IMR-90 (cell line): Measurements from ENCODE around the gene SCD. TPM values are rescaled to one million over a fixed set of nuclear protein-coding genes. Genes with fewer than 3 reads are reported as not detected.

Experiments used
- ATAC-seq: fragments of 200-7000 bp; cut with Tn5 transposase; 2 replicates; pipeline ENCODE4 v1.9.1; 2020; ENCODE audit warnings: low read depth, mild to moderate bottlenecking, moderate library complexity
- BruUV-seq: library from RNA; stranded (reverse); fragments of 400-500 nt; replicated peaks from 2 replicates; lab custom pipeline; 2021; lab: Mats Ljungman, UMichigan
- CTCF ChIA-PET: fragments of 300-600 bp; formaldehyde crosslinking; extraction: SDS; loops from one replicate; lab custom pipeline; 2021; ENCODE audit warnings: antibody characterized with exemption; lab: Yijun Ruan, JAX
- POLR2A ChIA-PET: fragments of 300-600 bp; sonication (Branson Sonifier 250); formaldehyde crosslinking; loops from one replicate; lab custom pipeline; 2022; ENCODE audit warnings: antibody characterized with exemption; ENCODE audit not compliant: unreplicated experiment; lab: Charles Lee
- DNase-seq: peaks from one replicate; pipeline ENCODE4 v3.0.0; 2013
- H2AFZ ChIP-seq: replicated peaks from 2 replicates; pipeline ENCODE3; 2013; ENCODE audit warnings: low read length, mild to moderate bottlenecking; ENCODE audit not compliant: poor library complexity
- H2AK5ac ChIP-seq: 2 replicates; pipeline ENCODE4 v1.6.1; 2013; ENCODE audit warnings: low read depth, low read length, inconsistent platforms
- H2AK9ac ChIP-seq: replicated peaks from 2 replicates; pipeline ENCODE3; 2013; ENCODE audit warnings: mild to moderate bottlenecking, low read depth, low read length, moderate library complexity; ENCODE audit not compliant: poor library complexity
- H2BK120ac ChIP-seq: 2 replicates; pipeline ENCODE4 v1.6.1; 2013; ENCODE audit warnings: low read depth, low read length, inconsistent platforms
- H2BK15ac ChIP-seq: 3 replicates; pipeline ENCODE4 v1.6.1; 2013; ENCODE audit warnings: low read depth, low read length, inconsistent platforms
- H2BK20ac ChIP-seq: 2 replicates; pipeline ENCODE4 v1.6.1; 2013; ENCODE audit warnings: low read depth, mild to moderate bottlenecking, inconsistent platforms, low read length, moderate library complexity
- H2BK5ac ChIP-seq: 2 replicates; pipeline ENCODE4 v1.6.1; 2013; ENCODE audit warnings: mild to moderate bottlenecking, low read depth, low read length, inconsistent platforms; ENCODE audit not compliant: poor library complexity, severe bottlenecking
- H3K14ac ChIP-seq: replicated peaks from 2 replicates; pipeline ENCODE4 v1.6.1; 2013; ENCODE audit warnings: low read depth, low read length, inconsistent platforms
- H3K18ac ChIP-seq: 2 replicates; pipeline ENCODE4 v1.6.1; 2013; ENCODE audit warnings: low read depth, low read length, control low read depth
- H3K23ac ChIP-seq: 2 replicates; pipeline ENCODE4 v1.6.1; 2013; ENCODE audit warnings: low read depth, low read length, inconsistent platforms
- H3K27ac ChIP-seq: 2 replicates; pipeline ENCODE4 v1.5.1; 2013; ENCODE audit warnings: mild to moderate bottlenecking, control low read depth, low read length; ENCODE audit not compliant: insufficient read depth
- H3K27me3 ChIP-seq: 2 replicates; pipeline ENCODE4 v1.6.1; 2013; ENCODE audit warnings: low read length; ENCODE audit not compliant: control insufficient read depth, insufficient read depth
- H3K36me3 ChIP-seq: 2 replicates; pipeline ENCODE4 v1.6.1; 2013; ENCODE audit warnings: low read length, mixed read lengths; ENCODE audit not compliant: control insufficient read depth, insufficient read depth
- H3K4ac ChIP-seq: 2 replicates; pipeline ENCODE4 v1.6.1; 2013; ENCODE audit warnings: low read depth, low read length, inconsistent platforms
- H3K4me1 ChIP-seq: 2 replicates; pipeline ENCODE4 v1.6.1; 2013; ENCODE audit warnings: low read length, mixed read lengths; ENCODE audit not compliant: control insufficient read depth, insufficient read depth
- H3K4me2 ChIP-seq: 2 replicates; pipeline ENCODE4 v1.6.1; 2013; ENCODE audit warnings: low read depth, mild to moderate bottlenecking, control low read depth, low read length, moderate library complexity
- H3K4me3 ChIP-seq: 2 replicates; pipeline ENCODE4 v1.5.1; 2013; ENCODE audit warnings: low read depth, mild to moderate bottlenecking, control low read depth, low read length, moderate library complexity; ENCODE audit not compliant: insufficient read depth
- H3K56ac ChIP-seq: 2 replicates; pipeline ENCODE4 v1.6.1; 2013; ENCODE audit warnings: low read length, inconsistent platforms; ENCODE audit not compliant: insufficient read depth; ENCODE audit errors: extremely low read depth
- H3K79me1 ChIP-seq, 2 experiments: 2 replicates each; pipeline ENCODE4 v1.6.1; 2013; ENCODE audit warnings: low read length in 2 of 2, inconsistent platforms in 1 of 2, low read depth in 1 of 2
- H3K9ac ChIP-seq: 2 replicates; pipeline ENCODE4 v1.6.1; 2013; ENCODE audit warnings: low read depth, low read length, control low read depth
- H3K9me1 ChIP-seq: 2 replicates; pipeline ENCODE4 v1.6.1; 2013; ENCODE audit warnings: low read length, inconsistent platforms; ENCODE audit not compliant: insufficient read depth
- H3K9me3 ChIP-seq: 2 replicates; pipeline ENCODE4 v1.6.1; 2013; ENCODE audit warnings: low read length; ENCODE audit not compliant: control insufficient read depth, insufficient read depth
- H4K20me1 ChIP-seq: 2 replicates; pipeline ENCODE4 v1.6.1; 2013; ENCODE audit warnings: low read length, inconsistent platforms; ENCODE audit not compliant: insufficient read depth
- H4K5ac ChIP-seq: 2 replicates; pipeline ENCODE4 v1.6.1; 2013; ENCODE audit warnings: mild to moderate bottlenecking, low read depth, low read length, control low read depth
- H4K8ac ChIP-seq, 2 experiments: 2 replicates each; pipeline ENCODE4 v1.6.1; 2013; ENCODE audit warnings: low read depth in 2 of 2, low read length in 2 of 2, control low read depth in 1 of 2, inconsistent platforms in 1 of 2
- H4K91ac ChIP-seq: 2 replicates; pipeline ENCODE4 v1.6.1; 2013; ENCODE audit warnings: low read depth, low read length, inconsistent platforms; ENCODE audit not compliant: insufficient read depth
- BHLHE40 ChIP-seq: fragments of 150-350 bp; IDR thresholded peaks from 2 replicates; pipeline ENCODE4 v1.6.1; 2016; ENCODE audit warnings: mild to moderate bottlenecking, low read depth, low read length
- CEBPB ChIP-seq: IDR thresholded peaks from 2 replicates; pipeline ENCODE4 v1.6.1; 2012; ENCODE audit warnings: low read depth, low read length, improper control_type of control experiment
- CHD1 ChIP-seq: IDR thresholded peaks from 2 replicates; pipeline ENCODE4 v1.6.1; 2012; ENCODE audit warnings: low read depth, low read length, improper control_type of control experiment
- ELK1 ChIP-seq: fragments of 150-350 bp; IDR thresholded peaks from 2 replicates; pipeline ENCODE4 v1.6.1; 2016; ENCODE audit warnings: low read depth, mild to moderate bottlenecking, low read length, moderate library complexity, borderline replicate concordance
- MAFK ChIP-seq: IDR thresholded peaks from 2 replicates; pipeline ENCODE4 v1.6.1; 2012; ENCODE audit warnings: low read depth, low read length, improper control_type of control experiment
- MAZ ChIP-seq: IDR thresholded peaks from 2 replicates; pipeline ENCODE4 v1.6.1; 2012; ENCODE audit warnings: low read depth, mild to moderate bottlenecking, low read length, improper control_type of control experiment, moderate library complexity, borderline replicate concordance
- NFE2L2 ChIP-seq: fragments of 150-350 bp; IDR thresholded peaks from 2 replicates; pipeline ENCODE4 v1.6.1; 2016; ENCODE audit warnings: low read depth, mild to moderate bottlenecking, low read length
- POLR2A ChIP-seq: IDR thresholded peaks from 2 replicates; pipeline ENCODE4 v1.6.1; 2012; ENCODE audit warnings: mild to moderate bottlenecking, low read depth, low read length
- RCOR1 ChIP-seq: IDR thresholded peaks from 2 replicates; pipeline ENCODE4 v1.6.1; 2012; ENCODE audit warnings: mild to moderate bottlenecking, low read length, improper control_type of control experiment; ENCODE audit not compliant: insufficient replicate concordance
- RFX5 ChIP-seq: IDR thresholded peaks from 2 replicates; pipeline ENCODE4 v1.8.0; 2012; ENCODE audit warnings: low read depth, mild to moderate bottlenecking, low read length, moderate library complexity
- SMC3 ChIP-seq: fragments of 150-350 bp; IDR thresholded peaks from 2 replicates; pipeline ENCODE4 v1.6.1; 2016; ENCODE audit warnings: low read depth, mild to moderate bottlenecking, antibody characterized with exemption, low read length, moderate library complexity
- USF2 ChIP-seq: fragments of 150-350 bp; IDR thresholded peaks from 2 replicates; pipeline ENCODE4 v1.6.1; 2017; ENCODE audit warnings: mild to moderate bottlenecking, antibody characterized with exemption, low read length, low read depth
- WGBS, 2 experiments: methylation state at CpG; one replicate each; pipeline versions ENCODE4 v1.1.5 to v1.1.7; 2013; ENCODE audit warnings: missing lambda C conversion rate in 2 of 2; ENCODE audit not compliant: insufficient read length in 1 of 2; ENCODE audit errors: extremely low coverage in 2 of 2; 5-methylcytosine and 5-hydroxymethylcytosine counted together
- dilution Hi-C: fragments of 300-500 bp; cut with HindIII; formaldehyde crosslinking; loops from one replicate; pipeline ENCODE4 v1.14.3; 2018; ENCODE audit warnings: low sequenced_read_pairs; ENCODE audit not compliant: unreplicated experiment
- in situ Hi-C: fragments of 300-500 bp; cut with MboI; formaldehyde crosslinking; loops from 3 replicates; pipeline ENCODE4 v1.14.3; 2019; ENCODE audit warnings: low sequenced_read_pairs, inconsistent platforms, mixed read lengths
- intact Hi-C: fragments of 100-400 bp; cut with micrococcal nuclease; formaldehyde crosslinking; loops from 2 replicates; pipeline ENCODE4 v1.10.0; 2022
- polyA plus RNA-seq, 3 experiments: library from polyadenylated mRNA; depleted of rRNA; stranded (reverse); fragments of >200 nt; gene quantifications; 2 replicates each; pipeline ENCODE4 v1.2.3, GENCODE V29; 2012; ENCODE audit warnings: low replicate concordance in 1 of 3
- total RNA-seq: library from RNA; depleted of rRNA; stranded (reverse); fragments of >200 nt; gene quantifications from 2 replicates; pipeline ENCODE4 v1.2.3, GENCODE V29; 2012

The SCD gene
- total and polyA plus RNA-seq, 2 of the 4 experiments (the other 2 are of a cell fraction): 50.7 to 65.1 TPM

- H3K9me3 ChIP-seq: no peaks in the 10 kb centered on the region
- H2BK20ac ChIP-seq: no peak overlapping the region
- peaks cover 24% of the 10 kb centered on the region for H3K27me3 ChIP-seq
- no peak overlapping the region for H2AFZ ChIP-seq
- H4K8ac ChIP-seq: no peak overlapping the region
- H4K5ac ChIP-seq: no peak overlapping the region
- H2AK9ac ChIP-seq: no peak overlapping the region
- no peak overlapping the region for H3K56ac ChIP-seq
- H4K91ac ChIP-seq: no peak overlapping the region
- no peak overlapping the region for H3K18ac ChIP-seq
- no CpG with 5 or more reads among the region's 4 CpGs for WGBS, 2 experiments
- no peak overlapping the region for H3K4ac ChIP-seq
- no peaks in the 10 kb centered on the region for H3K79me1 ChIP-seq
- H2BK15ac ChIP-seq: no peak overlapping the region
- POLR2A ChIA-PET: no interaction called here
- H3K27ac ChIP-seq: no peak overlapping the region
- DNase-seq (no peak), ATAC-seq (no peak)
- H3K4me2 ChIP-seq: no peak overlapping the region
- no peak overlapping the region for H3K14ac ChIP-seq
- intact Hi-C loops: no loop called here
- no peaks in the 10 kb centered on the region for H3K36me3 ChIP-seq
- BruUV-seq: no TSS peak
- H3K4me3 ChIP-seq: no peak overlapping the region
- dilution Hi-C loops: no loop called here
- no peak overlapping the region for H3K9ac ChIP-seq
- H3K9me1 ChIP-seq: no peaks in the 10 kb centered on the region
- TF ChIP-seq RCOR1: no peak
- TF ChIP-seq ELK1: no peak
- no peak for TF ChIP-seq MAFK
- no peak for TF ChIP-seq USF2
- no peak for TF ChIP-seq MAZ
- TF ChIP-seq POLR2A: no peak
- no peak for TF ChIP-seq CHD1
- TF ChIP-seq SMC3: no peak
- no peak for TF ChIP-seq CEBPB
- no peak for TF ChIP-seq NFE2L2
- TF ChIP-seq BHLHE40: no peak
- TF ChIP-seq RFX5: no peak
- CTCF ChIA-PET: no interaction called here
- H3K4me1 ChIP-seq: no peaks in the 10 kb centered on the region
- H4K20me1 ChIP-seq: no peaks in the 10 kb centered on the region
- no peak overlapping the region for H2BK120ac ChIP-seq
- H3K23ac ChIP-seq: no peak overlapping the region
- no peak overlapping the region for H2AK5ac ChIP-seq
- H2BK5ac ChIP-seq: no peak overlapping the region
- in situ Hi-C loops: no loop called here
Measured at GRCh38 chr10:100311298-100311697, 35.7 kb upstream of the SCD start.
